Panc1 (cell line): ENCODE results near the gene NEB. TPM values are rescaled to one million over a fixed set of nuclear protein-coding genes. Genes with fewer than 3 reads are reported as not detected.

ENCODE experiments used
- ATAC-seq: fragments of 200-7000 bp; cut with Tn5 transposase; 2 replicates; pipeline ENCODE4 v1.9.1; 2020; ENCODE audit warnings: mild to moderate bottlenecking, moderate library complexity
- BruUV-seq: library from RNA; stranded (reverse); fragments of 400-500 nt; replicated peaks from 2 replicates; lab custom pipeline; 2021; lab: Mats Ljungman, UMichigan
- CTCF ChIA-PET: fragments of 300-600 bp; sonication (Branson Sonifier 250); formaldehyde crosslinking; loops from one replicate; lab custom pipeline; 2022; ENCODE audit warnings: antibody characterized with exemption; lab: Charles Lee
- POLR2A ChIA-PET: fragments of 300-600 bp; sonication (Branson Sonifier 250); formaldehyde crosslinking; loops from one replicate; lab custom pipeline; 2022; ENCODE audit warnings: antibody characterized with exemption; lab: Charles Lee
- DNase-seq: peaks from one replicate; pipeline ENCODE4 v3.0.0-alpha.2; 2010; ENCODE audit warnings: low read depth, low spot score
- H3K27ac ChIP-seq: 2 replicates; pipeline ENCODE4 v1.5.1; 2011; ENCODE audit warnings: mild to moderate bottlenecking, low read length, inconsistent platforms
- H3K27me3 ChIP-seq: fragments of 200-500 bp; sonication (Bioruptor generic); 2 replicates; pipeline ENCODE4 v1.6.0; 2014; ENCODE audit warnings: low read length, inconsistent platforms; ENCODE audit not compliant: control insufficient read depth, insufficient read depth
- H3K36me3 ChIP-seq: fragments of 200-500 bp; sonication (Bioruptor generic); 2 replicates; pipeline ENCODE4 v1.5.1; 2014; ENCODE audit warnings: inconsistent platforms, mild to moderate bottlenecking, low read length, moderate library complexity; ENCODE audit not compliant: control insufficient read depth, insufficient read depth
- H3K4me1 ChIP-seq: 2 replicates; pipeline ENCODE4 v1.5.1; 2011; ENCODE audit warnings: inconsistent platforms, mild to moderate bottlenecking, low read length, moderate library complexity; ENCODE audit not compliant: control insufficient read depth, insufficient read depth
- H3K4me3 ChIP-seq, 2 experiments: 2 replicates each; pipeline ENCODE4 v1.5.1; 2011 to 2012; ENCODE audit warnings: low read depth in 2 of 2, low read length in 2 of 2, mild to moderate bottlenecking in 2 of 2, inconsistent platforms in 1 of 2, moderate library complexity in 1 of 2
- H3K9me3 ChIP-seq: fragments of 200-500 bp; sonication (Bioruptor generic); 2 replicates; pipeline ENCODE4 v1.5.1; 2014; ENCODE audit warnings: low read depth, mild to moderate bottlenecking, inconsistent platforms, low read length, moderate library complexity; ENCODE audit not compliant: control insufficient read depth, insufficient read depth
- CTCF ChIP-seq: fragments of 450-650 bp; IDR thresholded peaks from 2 replicates; pipeline ENCODE4 v1.5.1; 2017; ENCODE audit warnings: mild to moderate bottlenecking
- POLR2AphosphoS5 ChIP-seq: IDR thresholded peaks from 2 replicates; pipeline ENCODE4 v1.6.1; 2012; ENCODE audit warnings: mild to moderate bottlenecking, low read depth, low read length, moderate library complexity
- REST ChIP-seq, 2 experiments: IDR thresholded peaks; 2 replicates each; pipeline ENCODE4 v1.6.1; 2011 to 2012; ENCODE audit warnings: low read depth in 2 of 2, control low read depth in 1 of 2, low read length in 1 of 2, mild to moderate bottlenecking in 1 of 2, moderate library complexity in 1 of 2; ENCODE audit not compliant: insufficient read depth in 1 of 2
- SIN3A ChIP-seq: IDR thresholded peaks from 2 replicates; pipeline ENCODE4 v1.6.1; 2012; ENCODE audit warnings: low read depth, mild to moderate bottlenecking, low read length, moderate library complexity, borderline replicate concordance; ENCODE audit not compliant: insufficient read depth
- TCF7L2 ChIP-seq: IDR thresholded peaks from 2 replicates; pipeline ENCODE4 v1.6.1; 2011; ENCODE audit warnings: mild to moderate bottlenecking, low read depth, low read length, inconsistent platforms
- in situ Hi-C: cut with HindIII; loops from 2 replicates; pipeline ENCODE4 v1.10.0; 2016; ENCODE audit warnings: low sequenced_read_pairs, low pct_unique_long_range_greater_than_20kb
- intact Hi-C: fragments of 100-400 bp; cut with micrococcal nuclease; formaldehyde crosslinking; loops from one replicate; pipeline ENCODE4 v1.10.0; 2022; ENCODE audit not compliant: unreplicated experiment
- total RNA-seq: library from RNA; stranded (reverse); gene quantifications from one replicate; pipeline ENCODE4 v1.2.1, GENCODE V29; 2021; ENCODE audit not compliant: unreplicated experiment

Gene NEB
- total RNA-seq, 1 experiment from 2014 or later: 0.10 TPM

GRCh38 chr2:151681051-151681450 lies 53.2 kb downstream of the NEB start:
- no peak overlapping the region for H3K27ac ChIP-seq
- BruUV-seq: no TSS peak
- H3K9me3 ChIP-seq: no peaks in the 10 kb centered on the region
- TF ChIP-seq SIN3A (no peak), CTCF (no peak), POLR2AphosphoS5 (no peak), TCF7L2 (no peak), REST (IDR thresholded peaks at IDR 0.05; ENCODE audit: insufficient read depth in 1 of 2, low read depth in 2 of 2, low read length in 1 of 2) (no peak)
- no peak overlapping the region for H3K4me3 ChIP-seq
- POLR2A ChIA-PET: no interaction called here
- in situ Hi-C loops: no loop called here
- ATAC-seq: no peak
- intact Hi-C loops: no loop called here
- CTCF ChIA-PET: interaction anchor here (0.5 kb wide), 1 partner anchor 226 kb away, joined by 3 read pairs; no protein-coding TSS in a partner anchor
- H3K27me3 ChIP-seq: peaks cover 9% of the 10 kb centered on the region
- H3K36me3 ChIP-seq: no peaks in the 10 kb centered on the region
- no peaks in the 10 kb centered on the region for H3K4me1 ChIP-seq
- DNase-seq: no peak

GRCh38 chr2:151679994-151680393 lies 54.3 kb downstream of the NEB start:
- BruUV-seq: no TSS peak
- ATAC-seq (no peak), DNase-seq (no peak)
- H3K4me1 ChIP-seq: no peaks in the 10 kb centered on the region
- intact Hi-C loops (no loop called here), in situ Hi-C loops (no loop called here)
- TF ChIP-seq SIN3A (no peak), TCF7L2 (no peak), CTCF (no peak), POLR2AphosphoS5 (no peak), REST (IDR thresholded peaks at IDR 0.05; ENCODE audit: insufficient read depth in 1 of 2, low read depth in 2 of 2, low read length in 1 of 2) (no peak)
- H3K36me3 ChIP-seq: no peaks in the 10 kb centered on the region
- H3K4me3 ChIP-seq: no peak overlapping the region
- no peaks in the 10 kb centered on the region for H3K9me3 ChIP-seq
- ChIA-PET CTCF (no interaction called here), POLR2A (no interaction called here)
- H3K27me3 ChIP-seq: peaks cover 12% of the 10 kb centered on the region
- no peak overlapping the region for H3K27ac ChIP-seq
